Measurements from ENCODE around the gene FCN2. TPM values are rescaled to one million over a fixed set of nuclear protein-coding genes. Genes with fewer than 3 reads are reported as not detected.
A peak's percentile ranks its signal among the peaks of the same experiment; 100 is the strongest.

The FCN2 gene
- total RNA-seq, result not detected
- long read RNA-seq, donor 1, result 0 reads
- long read RNA-seq, donor 2, result 0 reads

DNA sequence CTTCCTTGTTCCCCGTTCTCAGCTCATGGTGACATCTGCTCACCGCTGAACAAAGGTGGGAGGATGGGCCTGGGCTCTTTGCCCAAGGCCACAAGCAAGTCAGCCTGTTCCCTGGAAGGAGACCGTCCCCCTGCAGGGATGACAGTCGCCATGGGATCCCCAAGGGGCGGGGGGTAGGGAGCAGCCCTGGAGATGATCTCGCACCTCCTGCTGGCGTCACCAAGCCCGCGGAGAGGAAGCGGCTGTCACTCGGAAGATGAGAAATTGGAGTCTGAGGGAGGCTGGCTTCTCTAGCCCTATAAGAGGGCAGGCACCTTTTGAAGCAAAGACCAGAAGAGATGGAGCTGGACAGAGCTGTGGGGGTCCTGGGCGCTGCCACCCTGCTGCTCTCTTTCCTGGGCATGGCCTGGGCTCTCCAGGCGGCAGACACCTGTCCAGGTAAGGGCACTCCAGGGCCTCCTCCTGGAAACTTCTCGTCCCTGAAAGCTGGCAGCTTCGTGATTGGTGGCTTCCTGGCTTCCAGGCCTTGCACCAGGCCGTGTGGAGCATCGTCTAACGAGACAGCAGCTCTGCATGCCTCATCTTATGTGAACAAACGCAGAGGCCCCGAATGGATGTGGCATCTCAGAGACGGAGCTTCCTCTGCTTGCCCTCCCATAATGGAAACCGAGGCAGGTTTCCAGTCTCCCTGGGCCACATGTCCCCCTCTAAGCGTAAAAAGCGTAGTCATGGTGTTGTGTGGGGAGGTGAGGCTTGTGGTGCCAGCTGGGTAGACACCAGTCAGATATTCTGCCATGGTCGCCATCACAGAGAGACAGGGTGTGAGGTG, at the start of gene FCN2:
Gene FCN2, plus strand, starts transcription at position 327 of the 829 bp plus-strand sequence. Its CDS starts 12 bp downstream, at position 339.
- intact Hi-C loops (cut with DNase I), result no loop called here
- DNase-seq (ENCODE audit: low spot score), result no peak

DNA sequence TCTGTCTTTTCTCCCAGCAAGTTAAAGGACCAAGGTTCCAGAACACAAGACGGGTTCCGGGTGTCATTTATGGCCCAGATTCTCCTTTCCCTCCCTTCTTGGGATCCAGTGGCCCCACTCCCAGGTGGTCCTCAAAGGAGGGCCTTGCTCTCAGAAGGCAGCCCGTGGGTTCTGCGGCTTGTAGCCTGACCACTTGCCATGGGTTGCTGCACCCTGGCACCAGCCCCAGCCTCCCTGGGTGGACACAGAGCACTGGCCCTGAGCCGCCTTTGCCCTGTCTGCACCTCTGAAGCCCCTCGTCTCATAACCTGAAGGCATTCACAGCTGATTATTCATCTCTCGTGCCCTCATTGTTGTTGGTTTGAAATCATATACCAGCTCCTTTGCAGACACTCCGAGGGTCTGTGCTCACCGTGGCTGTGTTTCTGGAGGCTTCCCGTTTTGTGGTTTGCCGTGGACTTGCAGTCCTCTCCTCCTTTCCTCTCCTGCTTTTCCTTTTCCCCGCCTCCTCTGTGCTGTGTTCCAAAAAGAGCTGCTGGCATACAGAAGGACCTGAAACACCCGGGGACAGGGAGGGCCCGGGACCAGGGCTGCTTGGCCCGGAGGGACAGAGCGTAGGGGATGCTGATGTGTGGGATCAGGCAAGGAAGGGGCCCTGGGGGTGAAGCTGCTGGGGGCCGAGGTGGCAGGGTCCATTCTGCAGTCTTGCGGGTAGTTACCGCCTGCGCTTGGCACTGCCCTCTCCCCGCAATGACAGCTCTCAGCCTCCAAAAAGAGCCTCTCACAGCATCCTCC, 49.5 kb upstream of the FCN2 start:
- intact Hi-C loops (cut with DNase I), result loop anchor here in 1 of 2 donors (1.0 kb wide), 1 partner anchor 47 kb away; no protein-coding TSS in a partner anchor

GRCh38 chr9:134832471-134832870, 48.1 kb upstream of the FCN2 start:
- no peak for DNase-seq (ENCODE audit: low spot score)
- intact Hi-C loops (cut with DNase I), result no loop called here

More for the DNA sequence above, 49.5 kb upstream of the FCN2 start:
- DNase-seq (ENCODE audit: low spot score), result no peak

GRCh38 chr9:134833294-134833880, 47.2 kb upstream of the FCN2 start:
- no peak for DNase-seq (ENCODE audit: low spot score)
- intact Hi-C loops (cut with DNase I), result no loop called here

GRCh38 chr9:134834217-134834956, 46.2 kb upstream of the FCN2 start:
- DNase-seq (ENCODE audit: low spot score), result no peak
- intact Hi-C loops (cut with DNase I), result no loop called here

GRCh38 chr9:134834957-134835419, 45.6 kb upstream of the FCN2 start:
- intact Hi-C loops (cut with DNase I), result no loop called here
- peak; percentile 83 for DNase-seq (ENCODE audit: low spot score)

GRCh38 chr9:134835448-134835847, 45.2 kb upstream of the FCN2 start:
- intact Hi-C loops (cut with DNase I), result no loop called here
- DNase-seq (ENCODE audit: low spot score), result peak; percentile 91

DNA sequence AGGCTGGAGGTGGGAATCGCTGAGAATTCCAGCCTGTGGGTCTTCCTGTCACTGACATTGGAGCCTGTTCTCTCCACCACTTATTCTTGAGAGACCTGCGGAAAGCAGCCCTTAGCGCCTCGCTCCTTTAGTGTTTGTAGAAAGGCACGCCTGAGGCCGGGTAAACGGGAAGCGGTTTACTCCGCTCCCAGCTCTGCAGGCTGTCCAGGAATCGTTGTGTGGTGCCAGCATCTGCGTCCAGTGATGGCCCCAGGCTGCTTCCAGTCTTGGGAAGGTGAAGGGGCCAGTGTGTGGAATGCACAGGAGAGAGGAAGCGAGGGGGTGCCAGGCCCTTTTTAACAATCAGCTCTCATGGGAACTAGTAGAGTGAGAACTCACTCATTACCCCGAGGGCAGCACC, 44.6 kb upstream of the FCN2 start:
- DNase-seq (ENCODE audit: low spot score), result no peak
- intact Hi-C loops (cut with DNase I), result no loop called here

- intact Hi-C loops (cut with DNase I), result no loop called here
These were observed 44.1 kb upstream of the FCN2 start for GRCh38 chr9:134836406-134836970.

DNA sequence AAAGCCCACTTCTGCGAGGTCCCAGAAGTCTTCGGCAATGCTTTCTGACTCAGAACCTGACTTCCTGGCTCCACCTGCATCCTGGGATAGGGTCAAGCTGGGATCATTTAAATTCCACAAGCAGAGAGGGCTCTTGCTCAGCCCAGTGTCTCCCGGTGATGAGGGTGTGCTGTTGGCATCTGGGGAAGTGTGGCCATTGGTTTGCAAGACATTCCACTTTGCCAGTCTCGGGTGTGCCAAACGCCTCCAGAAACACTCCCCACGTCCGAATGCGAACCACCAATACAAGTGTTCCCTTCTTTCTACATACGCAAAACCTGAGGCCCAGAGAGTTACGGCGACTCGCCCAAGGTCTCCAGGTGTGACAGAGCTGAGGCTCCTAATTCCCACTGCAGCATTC, 43.1 kb upstream of the FCN2 start:
- intact Hi-C loops (cut with DNase I), result no loop called here
- DNase-seq (ENCODE audit: low spot score), result no peak

More at GRCh38 chr9:134836406-134836970, 44.1 kb upstream of the FCN2 start:
- peak; percentile 81 for DNase-seq (ENCODE audit: low spot score)

DNA sequence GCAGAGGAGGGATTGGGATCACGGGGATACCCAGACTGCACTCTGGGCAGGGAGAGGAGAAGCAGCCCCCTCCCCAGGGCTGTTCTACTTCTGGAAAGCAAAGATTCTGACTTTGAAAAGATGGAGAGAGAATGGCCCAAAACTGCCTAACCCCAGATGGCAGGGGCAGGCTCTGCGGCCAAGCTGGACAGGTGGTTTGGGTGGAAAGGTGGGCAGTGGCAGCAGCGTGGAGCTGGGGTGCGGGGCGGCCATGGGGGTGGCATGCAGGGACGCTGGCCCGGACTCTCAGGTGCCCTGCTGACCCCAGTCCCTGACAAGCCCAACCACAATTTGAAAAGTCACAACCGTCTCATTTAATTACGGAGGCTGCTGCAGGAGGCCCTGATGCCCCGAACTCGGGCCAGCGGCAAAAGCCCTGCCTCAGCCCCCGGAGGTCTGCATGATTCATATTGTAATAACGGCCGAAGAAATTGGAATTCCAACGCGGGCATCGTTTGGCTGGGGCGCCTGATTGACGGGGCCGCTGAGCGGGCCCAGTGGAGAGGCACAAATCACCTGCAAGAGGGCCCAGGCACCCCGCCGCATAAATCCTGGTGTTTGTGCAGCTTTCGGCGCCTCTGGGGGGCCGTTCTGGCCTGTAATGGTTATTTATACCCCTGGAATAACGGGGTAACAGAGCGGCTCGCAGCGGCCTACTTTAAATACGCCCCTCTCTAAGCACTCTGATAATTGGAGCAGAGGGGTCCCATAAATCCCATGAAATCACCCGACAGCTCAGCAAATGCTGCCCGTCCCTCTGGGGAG, 41.8 kb upstream of the FCN2 start:
- intact Hi-C loops (cut with DNase I), result no loop called here

DNA sequence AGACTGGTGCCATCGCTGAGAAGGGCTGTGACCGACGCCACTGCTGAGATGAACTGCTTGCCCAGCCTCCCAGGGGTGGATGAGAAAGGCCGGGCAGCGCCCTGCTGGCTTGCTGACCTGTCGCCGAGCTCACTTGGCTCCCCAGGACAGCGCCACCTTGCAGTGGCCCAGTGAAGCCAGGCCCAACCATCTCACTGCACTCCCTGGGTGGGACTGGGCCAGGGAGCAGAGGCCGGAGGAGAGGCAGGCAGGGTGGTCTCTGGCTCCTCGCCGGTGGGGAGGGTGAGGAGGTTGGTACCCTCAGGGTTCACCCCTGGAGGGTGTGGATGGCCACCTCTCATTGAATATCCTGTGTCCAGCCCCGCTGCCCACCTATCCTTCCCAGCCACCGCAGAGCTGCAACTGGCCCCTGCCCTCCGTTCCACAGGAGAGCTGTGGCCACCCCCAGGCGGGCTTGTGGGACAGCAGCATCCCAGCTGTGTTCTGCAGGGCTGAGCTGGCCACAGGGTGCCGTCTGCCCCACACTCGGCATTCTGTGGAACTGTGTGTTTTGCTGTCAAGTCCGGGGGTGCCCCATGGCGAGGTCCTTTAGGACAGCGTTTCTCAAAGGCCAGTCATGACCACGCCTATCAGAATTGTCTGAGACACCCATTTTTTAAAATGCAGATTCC, 41.0 kb upstream of the FCN2 start:
- intact Hi-C loops (cut with DNase I), result no loop called here
- DNase-seq (ENCODE audit: low spot score), result no peak

More for the DNA sequence above, 41.8 kb upstream of the FCN2 start:
- no peak for DNase-seq (ENCODE audit: low spot score)

DNA sequence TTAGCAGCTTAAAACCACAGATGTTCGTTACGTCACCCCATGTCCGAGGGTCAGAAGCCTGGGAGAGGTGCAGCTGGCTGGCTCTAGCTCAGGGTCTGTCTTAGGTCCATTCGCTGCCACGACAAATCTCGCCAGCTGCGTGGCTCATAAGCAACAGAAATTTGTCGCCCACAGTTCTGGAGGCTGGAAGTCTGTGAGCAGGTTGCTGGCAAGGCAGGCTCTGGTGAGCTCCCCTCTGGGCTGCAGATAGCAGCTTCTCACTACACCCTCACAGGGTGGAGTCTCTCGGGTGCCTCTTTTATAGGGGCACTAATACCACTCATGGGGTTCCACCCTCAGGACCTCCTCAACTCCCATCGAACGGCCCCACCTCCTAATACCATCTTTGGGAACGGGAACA, 40.1 kb upstream of the FCN2 start:
- no peak for DNase-seq (ENCODE audit: low spot score)
- intact Hi-C loops (cut with DNase I), result no loop called here

DNA sequence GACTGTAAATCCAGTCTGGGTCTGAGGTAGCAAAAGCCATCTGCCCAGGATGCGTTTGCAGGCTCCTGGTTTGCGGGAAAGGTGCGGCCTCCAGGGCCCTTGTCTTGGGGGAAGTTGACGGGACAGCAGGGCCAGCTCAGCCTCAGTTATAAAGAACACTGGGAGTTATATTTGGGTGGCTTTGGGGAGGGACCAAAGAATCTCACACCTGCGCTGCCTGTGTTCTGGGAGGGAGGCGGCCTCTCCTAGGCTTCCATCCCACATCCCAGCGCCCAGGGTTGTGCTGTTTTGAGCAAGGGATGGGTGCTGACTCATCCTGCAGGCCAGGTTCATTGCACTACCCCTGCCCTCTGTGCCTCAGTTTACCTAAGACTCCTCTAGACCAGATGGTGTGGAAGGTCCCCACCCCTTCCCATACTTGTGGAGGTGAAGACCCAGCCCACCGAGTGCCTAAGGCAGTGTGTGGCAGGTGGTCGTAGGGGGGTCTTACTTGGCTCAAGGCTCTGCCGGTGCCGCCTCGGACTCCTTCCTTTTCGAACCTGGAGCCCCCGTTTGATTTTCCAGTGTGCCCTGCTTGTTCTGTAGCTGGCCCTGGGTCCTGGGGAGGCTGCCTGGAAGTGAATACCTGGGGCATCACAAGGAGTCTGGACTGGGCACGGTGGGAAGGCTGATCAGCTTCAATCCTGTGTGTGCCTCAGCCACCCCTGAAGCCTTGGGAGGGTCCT, 39.3 kb upstream of the FCN2 start:
- no peak for DNase-seq (ENCODE audit: low spot score)
- intact Hi-C loops (cut with DNase I), result no loop called here

DNA sequence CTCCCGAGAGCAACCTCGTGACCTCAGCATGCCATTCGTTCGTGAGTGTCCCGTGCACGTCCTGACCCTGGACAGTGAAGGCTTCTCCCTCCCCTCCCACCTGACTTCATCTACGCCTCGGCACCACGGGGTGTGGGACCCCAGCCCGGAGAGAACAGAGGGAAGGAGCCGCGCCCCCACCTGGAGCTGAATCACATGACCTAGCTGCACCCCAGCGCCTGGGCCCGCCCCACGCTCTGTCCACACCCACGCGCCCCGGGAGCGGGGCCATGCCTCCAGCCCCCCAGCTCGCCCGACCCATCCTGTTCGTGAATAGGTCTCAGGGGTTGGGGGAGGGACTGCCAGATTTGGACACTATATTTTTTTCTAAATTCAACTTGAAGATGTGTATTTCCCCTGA, 38.3 kb upstream of the FCN2 start:
- intact Hi-C loops (cut with DNase I), result no loop called here
- no peak for DNase-seq (ENCODE audit: low spot score)

- no peak for DNase-seq (ENCODE audit: low spot score)
- intact Hi-C loops (cut with DNase I), result no loop called here
These were observed 36.9 kb upstream of the FCN2 start for GRCh38 chr9:134843740-134844139.

DNA sequence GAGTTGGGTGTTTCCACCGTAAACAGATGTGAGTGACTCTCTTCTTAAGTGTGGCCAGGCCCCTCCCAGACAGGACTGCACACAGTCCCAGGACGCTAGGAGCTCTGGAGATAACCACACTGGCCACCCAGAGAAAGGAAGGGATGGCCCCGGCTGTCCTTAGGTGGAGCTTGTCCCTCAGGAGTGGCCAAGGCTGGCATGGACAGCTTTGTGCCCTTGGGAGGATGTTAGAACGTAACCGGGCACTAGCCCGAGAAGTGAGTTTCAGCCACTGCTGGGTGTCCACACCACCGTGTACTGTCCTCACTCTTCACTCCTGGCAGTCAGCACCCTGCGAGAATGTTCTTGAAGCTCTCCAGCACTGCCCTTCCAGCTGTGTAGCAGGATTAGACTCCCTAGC, 35.8 kb upstream of the FCN2 start:
- intact Hi-C loops (cut with DNase I), result no loop called here
- no peak for DNase-seq (ENCODE audit: low spot score)
